K562 (cell line): ENCODE measurements around the gene GFRA4. TPM values are rescaled to one million over a fixed set of nuclear protein-coding genes. Genes with fewer than 3 reads are reported as not detected.

Source experiments
- ATAC-seq: fragments of 200-7000 bp; cut with Tn5 transposase; 3 replicates; pipeline ENCODE4 v1.9.1; 2020; ENCODE audit warnings: moderate library complexity
- BruUV-seq: library from RNA; stranded (reverse); fragments of 400-500 nt; replicated peaks from 2 replicates; lab custom pipeline; 2021; lab: Mats Ljungman, UMichigan
- CTCF ChIA-PET: fragments of 300-600 bp; formaldehyde crosslinking; extraction: SDS; loops from one replicate; lab custom pipeline; 2021; ENCODE audit warnings: low intra/inter-chr PET ratio; lab: Yijun Ruan, JAX
- POLR2A ChIA-PET: fragments of 300-600, 350-650 bp; sonication (Branson Sonifier 250); formaldehyde crosslinking; extraction: SDS; loops from one replicate; lab custom pipeline; 2021; ENCODE audit warnings: antibody characterized with exemption, inconsistent platforms; lab: Yijun Ruan, JAX
- DNase-seq, 4 experiments: peaks; one replicate each; pipeline versions ENCODE4 v3.0.0 to v3.0.0-alpha.2; 2011 to 2018; ENCODE audit warnings: low spot score in 3 of 4, mixed read lengths in 3 of 4; ENCODE audit errors: extremely low read depth in 1 of 4
- FAIRE-seq: peaks from 2 replicates; lab custom pipeline; 2011; peaks lifted over from hg19 to GRCh38; lab: Jason Lieb, UNC
- H2AFZ ChIP-seq: 2 replicates; pipeline ENCODE4 v1.6.0; 2011; ENCODE audit warnings: low read depth, low read length, control low read depth, inconsistent platforms
- H3K27ac ChIP-seq: fragments of 200-600 bp; 3 replicates; pipeline ENCODE4 v1.8.0; 2011; ENCODE audit warnings: low read depth, mild to moderate bottlenecking, control low read depth, inconsistent platforms, low read length, moderate library complexity, mixed read lengths; ENCODE audit errors: extremely low read depth
- H3K27me3 ChIP-seq, 2 experiments: fragments of 300-600 bp in 1 of 2; 2 replicates in 1 of 2; 3 replicates in 1 of 2; pipeline versions ENCODE4 v1.6.0 to v1.8.0; 2011; ENCODE audit warnings: inconsistent platforms in 2 of 2, low read length in 2 of 2, mild to moderate bottlenecking in 1 of 2, mixed read lengths in 1 of 2, moderate library complexity in 1 of 2; ENCODE audit not compliant: control insufficient read depth in 2 of 2, insufficient read depth in 2 of 2
- H3K36me3 ChIP-seq: fragments of 300-600 bp; 3 replicates; pipeline ENCODE4 v1.8.0; 2011; ENCODE audit warnings: mild to moderate bottlenecking, low read length, inconsistent platforms; ENCODE audit not compliant: control insufficient read depth, insufficient read depth
- H3K4me1 ChIP-seq, 2 experiments: fragments of 200-600 bp in 1 of 2; replicated peaks in 1 of 2; 2 replicates in 1 of 2; 3 replicates in 1 of 2; pipeline versions ENCODE4 v1.5.1 to v1.8.0; 2011; ENCODE audit warnings: inconsistent platforms in 2 of 2, low read length in 2 of 2, mild to moderate bottlenecking in 1 of 2, mixed read lengths in 1 of 2, moderate library complexity in 1 of 2; ENCODE audit not compliant: control insufficient read depth in 2 of 2, insufficient read depth in 2 of 2
- H3K4me2 ChIP-seq: 2 replicates; pipeline ENCODE4 v1.6.1; 2011; ENCODE audit warnings: low read length, control low read depth, inconsistent platforms, mixed read lengths; ENCODE audit not compliant: insufficient read depth
- H3K4me3 ChIP-seq: fragments of 200-600 bp; sonication (generic), shearing (Covaris generic); 2 replicates; pipeline ENCODE4 v1.5.1; 2016; ENCODE audit warnings: control low read depth, inconsistent platforms
- H3K79me2 ChIP-seq: fragments of 200-600 bp; 3 replicates; pipeline ENCODE4 v1.8.0; 2011; ENCODE audit warnings: low read length, inconsistent platforms; ENCODE audit not compliant: control insufficient read depth, insufficient read depth
- H3K9ac ChIP-seq, 2 experiments: 2 replicates each; pipeline versions ENCODE4 v1.6.0 to v1.6.1; 2011; ENCODE audit warnings: low read depth in 2 of 2, low read length in 2 of 2, control low read depth in 1 of 2, inconsistent platforms in 1 of 2, mild to moderate bottlenecking in 1 of 2, mixed read lengths in 1 of 2; ENCODE audit not compliant: insufficient read depth in 1 of 2
- H3K9me1 ChIP-seq: one replicate; pipeline ENCODE4 v1.6.0; 2011; ENCODE audit warnings: inconsistent platforms, mild to moderate bottlenecking, low read length, moderate library complexity; ENCODE audit not compliant: control insufficient read depth, insufficient read depth
- H3K9me3 ChIP-seq: replicated peaks from 2 replicates; pipeline ENCODE4 v1.5.1; 2011; ENCODE audit warnings: low read depth, low read length, inconsistent platforms; ENCODE audit not compliant: control insufficient read depth, insufficient read depth
- H4K20me1 ChIP-seq: replicated peaks from 2 replicates; pipeline ENCODE4 v1.6.1; 2011; ENCODE audit warnings: low read length, inconsistent platforms, mixed read lengths; ENCODE audit not compliant: control insufficient read depth, insufficient read depth
- ATF1 ChIP-seq, 2 experiments: fragments of 450-650 bp in 1 of 2; IDR thresholded peaks; 2 replicates each; pipeline ENCODE4 v1.6.1; 2016; ENCODE audit warnings: missing compliant biosample characterization in 1 of 2, missing genetic modification characterization in 1 of 2
- CREB1 ChIP-seq, 2 experiments: sonication (generic) in 1 of 2; formaldehyde crosslinking in 1 of 2; IDR thresholded peaks; 2 replicates each; pipeline versions ENCODE4 v1.6.1 to v1.8.0; 2012 to 2022; ENCODE audit warnings: inconsistent platforms in 1 of 2, mild to moderate bottlenecking in 1 of 2, missing genetic modification reagents in 1 of 2, moderate library complexity in 1 of 2
- CREM ChIP-seq: IDR thresholded peaks from 2 replicates; pipeline ENCODE4 v1.6.1; 2014; ENCODE audit warnings: antibody characterized with exemption, low read depth
- HCFC1 ChIP-seq: IDR thresholded peaks from 2 replicates; pipeline ENCODE4 v1.6.1; 2012; ENCODE audit warnings: low read depth, low read length, improper control_type of control experiment
- NRF1 ChIP-seq, 2 experiments: fragments of 450-650 bp; IDR thresholded peaks in 1 of 2; conservative IDR thresholded peaks in 1 of 2; 2 replicates each; pipeline ENCODE4 v1.6.1; 2014; ENCODE audit warnings: mild to moderate bottlenecking in 2 of 2
- RHOXF2B ChIP-seq: fragments of 250-450 bp; sonication (Bioruptor Pico); conservative IDR thresholded peaks from 2 replicates; pipeline ENCODE4 v1.5.1; 2021
- SIX5 ChIP-seq, 2 experiments: IDR thresholded peaks; 2 replicates each; pipeline ENCODE4 v1.6.1; 2011; ENCODE audit warnings: low read length in 2 of 2, borderline replicate concordance in 1 of 2, low read depth in 1 of 2, mild to moderate bottlenecking in 1 of 2, moderate library complexity in 1 of 2; ENCODE audit not compliant: insufficient read depth in 1 of 2
- ZNF143 ChIP-seq: sonication (generic); formaldehyde crosslinking; IDR thresholded peaks from 2 replicates; pipeline ENCODE4 v1.9.0; 2022; ENCODE audit warnings: mild to moderate bottlenecking, missing genetic modification reagents
- WGBS: fragments of 100-300 bp; shearing (Covaris generic); methylation state at CpG from one replicate; pipeline ENCODE4 v1.1.6; 2016; ENCODE audit warnings: low coverage, mixed read lengths; ENCODE audit not compliant: insufficient coverage; ENCODE audit errors: missing lambda C conversion rate; 5-methylcytosine and 5-hydroxymethylcytosine counted together
- in situ Hi-C: fragments of 300-500 bp; cut with MboI; formaldehyde crosslinking; loops from 4 replicates; pipeline ENCODE4 v1.15.0; 2018; ENCODE audit warnings: inconsistent platforms, mixed read lengths
- intact Hi-C: fragments of 100-400 bp; cut with micrococcal nuclease; formaldehyde crosslinking; loops from 2 replicates; pipeline ENCODE4 v1.14.2; 2022
- polyA plus RNA-seq, 8 experiments: library from polyadenylated mRNA; depleted of rRNA in 4 of 8; stranded (reverse) in 5 of 8; unstranded in 3 of 8; fragments of >200 nt; fragmentation: Nextera tagmentation in 2 of 8; fragmentation: Illumina TruSeq in 1 of 8; extraction: Ambion mirVana in 2 of 8; extraction: Trizol in 1 of 8; gene quantifications; 2 replicates each; pipeline versions ENCODE4 v1.2.1 to v1.2.3, GENCODE V29; 2011 to 2014; ENCODE audit warnings: inconsistent platforms in 1 of 8, missing spikeins in 1 of 8
- total RNA-seq, 7 experiments: library from RNA; depleted of rRNA in 6 of 7; stranded (reverse); fragments of >200 nt in 6 of 7; fragmentation: Illumina TruSeq in 2 of 7; extraction: Trizol in 2 of 7; gene quantifications; 2 replicates each; pipeline versions ENCODE4 v1.2.1 to v1.2.3, GENCODE V29; 2011 to 2021; ENCODE audit warnings: low replicate concordance in 1 of 7
- TF ChIP-seq, protein P1 (sequence below): fragments of 200-400 bp; formaldehyde crosslinking; IDR thresholded peaks from 2 replicates; pipeline ENCODE4 v1.6.1; 2017; ENCODE audit warnings: mild to moderate bottlenecking, low read depth, low read length, moderate library complexity

GFRA4 gene
- total and polyA plus RNA-seq, 9 of the 15 experiments (the other 6 are each of a cell fraction or from before 2014, with no cell fraction given) = not detected

DNA sequence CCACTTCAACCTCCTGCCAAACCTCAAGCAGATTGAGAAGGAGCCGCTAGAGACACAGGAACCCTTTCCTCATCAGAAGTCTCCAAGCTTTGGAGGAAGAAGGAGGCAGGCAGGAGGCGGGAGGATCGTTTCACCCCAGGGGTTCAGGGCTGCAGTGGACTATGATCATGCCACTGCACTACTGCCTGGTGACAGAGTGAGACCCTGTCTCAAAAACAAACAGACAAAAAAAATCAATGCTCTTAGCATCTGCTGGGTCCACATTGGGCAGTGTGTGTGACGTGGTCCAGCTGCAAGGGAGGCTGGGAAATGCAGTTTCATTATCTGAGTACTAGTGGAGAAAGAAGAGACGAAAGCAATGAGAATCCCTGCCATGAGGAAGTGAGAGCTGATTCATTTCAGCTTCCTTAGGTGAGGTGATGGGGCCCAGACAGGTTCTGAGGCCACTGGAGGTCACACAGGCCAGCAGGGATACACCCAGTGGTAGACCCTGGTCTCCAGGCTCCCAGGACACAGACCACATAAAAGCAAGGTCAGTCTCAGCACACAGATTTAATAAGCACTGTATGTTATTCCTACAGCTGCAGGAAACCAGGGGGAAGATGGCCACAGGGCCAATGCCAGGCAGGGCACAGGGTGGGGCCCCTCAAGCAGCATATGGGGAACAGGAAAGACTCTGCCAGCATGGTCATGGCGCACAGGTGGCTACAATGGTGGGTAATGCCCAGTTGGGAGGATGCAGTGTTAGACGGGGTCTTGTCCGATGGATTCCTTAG is 4.3 kb downstream of the GFRA4 start:
- in situ Hi-C loops = no loop called here
- Histone ChIP-seq H3K27me3 (peaks cover 0 to 52% of the 10 kb centered on the region in 2 experiments; a peak in 4 of 5 replicates), H4K20me1 (no peaks in the 10 kb centered on the region), H3K4me1 (peaks cover 0 to 5% of the 10 kb centered on the region in 2 experiments; a peak in 2 of 5 replicates), H3K36me3 (no peaks in the 10 kb centered on the region), H3K9me1 (no peaks in the 10 kb centered on the region), H3K27ac (no peak overlapping the region), H3K9ac (no peak overlapping the region), H3K79me2 (no peaks in the 10 kb centered on the region), H3K4me3 (no peak overlapping the region), H2AFZ (no peak overlapping the region), H3K4me2 (no peak overlapping the region), H3K9me3 (no peaks in the 10 kb centered on the region)
- CTCF ChIA-PET = no interaction called here
- intact Hi-C loops = no loop called here
- FAIRE-seq = no peak
- TF ChIP-seq NRF1 (conservative IDR thresholded peaks at IDR 0.05 in 1 of 2, IDR thresholded peaks at IDR 0.05 in 1 of 2) (no peak), CREM (peak; percentile 85), ATF1 (CRISPR knock-in tag; IDR thresholded peaks at IDR 0.05) (no peak), ATF1 (tag; IDR thresholded peaks at IDR 0.05) (peak; percentile 68), SIX5 (IDR thresholded peaks at IDR 0.05; ENCODE audit: borderline replicate concordance in 1 of 2, insufficient read depth in 1 of 2, low read depth in 1 of 2, low read length in 2 of 2) (peak; percentile 21 to 25; a peak in 2 of 4 replicates), CREB1 (IDR thresholded peaks at IDR 0.05) (peak; percentile 38; the same call in 1 of the 2 replicates), CREB1 (CRISPR knock-in tag; IDR thresholded peaks at IDR 0.05) (peak; percentile 22; the same call in 1 of the 2 replicates), ZNF143 (CRISPR knock-in tag) (peak; percentile 70; the same call in 1 of the 2 replicates), RHOXF2B (CRISPR knock-in tag) (no peak), HCFC1 (peak; percentile 77)
- TF ChIP-seq, protein P1, sequence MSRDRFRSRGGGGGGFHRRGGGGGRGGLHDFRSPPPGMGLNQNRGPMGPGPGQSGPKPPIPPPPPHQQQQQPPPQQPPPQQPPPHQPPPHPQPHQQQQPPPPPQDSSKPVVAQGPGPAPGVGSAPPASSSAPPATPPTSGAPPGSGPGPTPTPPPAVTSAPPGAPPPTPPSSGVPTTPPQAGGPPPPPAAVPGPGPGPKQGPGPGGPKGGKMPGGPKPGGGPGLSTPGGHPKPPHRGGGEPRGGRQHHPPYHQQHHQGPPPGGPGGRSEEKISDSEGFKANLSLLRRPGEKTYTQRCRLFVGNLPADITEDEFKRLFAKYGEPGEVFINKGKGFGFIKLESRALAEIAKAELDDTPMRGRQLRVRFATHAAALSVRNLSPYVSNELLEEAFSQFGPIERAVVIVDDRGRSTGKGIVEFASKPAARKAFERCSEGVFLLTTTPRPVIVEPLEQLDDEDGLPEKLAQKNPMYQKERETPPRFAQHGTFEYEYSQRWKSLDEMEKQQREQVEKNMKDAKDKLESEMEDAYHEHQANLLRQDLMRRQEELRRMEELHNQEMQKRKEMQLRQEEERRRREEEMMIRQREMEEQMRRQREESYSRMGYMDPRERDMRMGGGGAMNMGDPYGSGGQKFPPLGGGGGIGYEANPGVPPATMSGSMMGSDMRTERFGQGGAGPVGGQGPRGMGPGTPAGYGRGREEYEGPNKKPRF = no peak
- WGBS = 8% methylated on average over 6 of the region's 8 CpGs
- POLR2A ChIA-PET = interaction anchor here (0.6 kb wide), 1 partner anchor 423 kb away, joined by 3 read pairs; no protein-coding TSS in a partner anchor
- no peak for DNase-seq
- no TSS peak for BruUV-seq
- ATAC-seq = peak; percentile 62; the same call in 2 of the 3 replicates
